ENCODE measurements around the gene CGB1.

GRCh38 chr19:49084206-49085019 lies 47.7 kb upstream of the CGB1 start:
- TF ChIP-seq POLR2A (IDR thresholded peaks at IDR 0.05; ENCODE audit: low read depth, low read length): no peak
- no peak for TF ChIP-seq CTCF (IDR thresholded peaks at IDR 0.05; ENCODE audit: extremely low read depth in 1 of 2, insufficient read depth in 1 of 2, low read depth in 1 of 2, low read length in 2 of 2)
- TF ChIP-seq MAX (IDR thresholded peaks at IDR 0.05; ENCODE audit: insufficient read depth, insufficient read length): no peak
- TF ChIP-seq POLR2AphosphoS5 (IDR thresholded peaks at IDR 0.05; ENCODE audit: insufficient read depth, low read depth, low read length): no peak
- TF ChIP-seq MYC (IDR thresholded peaks at IDR 0.05; ENCODE audit: low read depth, low read length): no peak
- no peak for TF ChIP-seq GATA2 (IDR thresholded peaks at IDR 0.05; ENCODE audit: insufficient read depth, insufficient read length, low read depth, low read length)
- no peak for TF ChIP-seq JUN (IDR thresholded peaks at IDR 0.05; ENCODE audit: borderline replicate concordance, insufficient read depth, insufficient read length, low read depth)

Measured in endothelial cell of umbilical vein (primary cell).